ENCODE measurements around the gene MST1. TPM values are rescaled to one million over a fixed set of nuclear protein-coding genes. Genes with fewer than 3 reads are reported as not detected.

The MST1 gene
- total RNA-seq (7.0 TPM), polyA plus RNA-seq (90.3 TPM)
- long read RNA-seq, donor 1: 0 reads
- long read RNA-seq, donor 2, partial matches to known transcripts: 0 of 1 reads
- long read RNA-seq, donor 2, other reads (novel, unspliced or antisense): 0 of 1 reads
- long read RNA-seq, donor 3, partial matches to known transcripts: 0 of 1 reads
- long read RNA-seq, donor 3, other reads (novel, unspliced or antisense): 0 of 1 reads
- long read RNA-seq, donor 4: 0 reads
- long read RNA-seq, donor 5, partial matches to known transcripts: 0 of 1 reads
- long read RNA-seq, donor 5, other reads (novel, unspliced or antisense): 0 of 1 reads
- long read RNA-seq, donor 6: 0 reads
- long read RNA-seq, donor 7: 0 reads
- long read RNA-seq, donor 8: 0 reads
- long read RNA-seq, donor 9: 0 reads
- long read RNA-seq, donor 10, partial matches to known transcripts: 0 of 1 reads
- long read RNA-seq, donor 10, other reads (novel, unspliced or antisense): 0 of 1 reads

GRCh38 chr3:49689046-49689907, at the start of gene MST1, which contains the start of gene RNF123:
Gene MST1, minus strand, starts transcription at chr3:49689474. Its CDS starts 783 bp downstream, at chr3:49688691.
Gene RNF123, plus strand, starts transcription at chr3:49689557. Its CDS starts 1,609 bp downstream, at chr3:49691166.
- Histone ChIP-seq H3K27me3 (ENCODE audit: control insufficient read depth in 2 of 2, insufficient read depth in 1 of 2, low read length in 1 of 2) (peaks cover 4 to 39% of the 10 kb centered on the region in 2 donors), H3K4me3 (ENCODE audit: low read length in 2 of 2) (peak within 1 kb of the TSS; percentile 76 to 98), H3K4me1 (ENCODE audit: control insufficient read depth in 2 of 2, insufficient read depth in 2 of 2, low read length in 2 of 2) (peaks cover 7 to 13% of the 10 kb centered on the region in 2 donors), H3K36me3 (ENCODE audit: control insufficient read depth in 2 of 2, insufficient read depth in 2 of 2, low read length in 1 of 2) (peaks cover 3 to 4% of the 10 kb centered on the region in 2 donors), H3K27ac (ENCODE audit: low read depth in 1 of 2, low read length in 1 of 2) (peak within 1 kb of the TSS; percentile 43 to 66), H3K9me3 (ENCODE audit: control insufficient read depth in 2 of 2, insufficient read depth in 1 of 2, low read length in 1 of 2) (no peaks in the 10 kb centered on the region)
- WGBS: 5% methylated on average over 66 of the region's 66 CpGs
- DNase-seq (ENCODE audit: low read depth in 6 of 9, low spot score in 9 of 9): peak; percentile 85 to 96 (median 89)

GRCh38 chr3:49738067-49738713, 48.9 kb upstream of the MST1 start:
- H3K9me3 ChIP-seq (ENCODE audit: control insufficient read depth in 2 of 2, insufficient read depth in 1 of 2, low read length in 1 of 2): no peaks in the 10 kb centered on the region
- WGBS: 98% methylated on average over 11 of the region's 11 CpGs
- no peak overlapping the region for H3K27ac ChIP-seq (ENCODE audit: low read depth in 1 of 2, low read length in 1 of 2)
- no peaks in the 10 kb centered on the region for H3K27me3 ChIP-seq (ENCODE audit: control insufficient read depth in 2 of 2, insufficient read depth in 1 of 2, low read length in 1 of 2)
- DNase-seq (ENCODE audit: low read depth in 6 of 9, low spot score in 9 of 9): no peak
- H3K36me3 ChIP-seq (ENCODE audit: control insufficient read depth in 2 of 2, insufficient read depth in 2 of 2, low read length in 1 of 2): peaks cover 44 to 66% of the 10 kb centered on the region in 2 donors
- H3K4me1 ChIP-seq (ENCODE audit: control insufficient read depth in 2 of 2, insufficient read depth in 2 of 2, low read length in 2 of 2): peaks cover 0 to 3% of the 10 kb centered on the region in 2 donors
- no peak overlapping the region for H3K4me3 ChIP-seq (ENCODE audit: low read length in 2 of 2)

- Histone ChIP-seq H3K9me3 (ENCODE audit: control insufficient read depth in 2 of 2, insufficient read depth in 1 of 2, low read length in 1 of 2) (no peaks in the 10 kb centered on the region), H3K36me3 (ENCODE audit: control insufficient read depth in 2 of 2, insufficient read depth in 2 of 2, low read length in 1 of 2) (peaks cover 51 to 83% of the 10 kb centered on the region in 2 donors), H3K27ac (ENCODE audit: low read depth in 1 of 2, low read length in 1 of 2) (no peak overlapping the region), H3K4me3 (ENCODE audit: low read length in 2 of 2) (no peak overlapping the region), H3K27me3 (ENCODE audit: control insufficient read depth in 2 of 2, insufficient read depth in 1 of 2, low read length in 1 of 2) (no peaks in the 10 kb centered on the region), H3K4me1 (ENCODE audit: control insufficient read depth in 2 of 2, insufficient read depth in 2 of 2, low read length in 2 of 2) (peaks cover 0 to 3% of the 10 kb centered on the region in 2 donors)
- WGBS: 97% methylated on average over 6 of the region's 6 CpGs
- DNase-seq (ENCODE audit: low read depth in 6 of 9, low spot score in 9 of 9): no peak
Observed at GRCh38 chr3:49734752-49735151, 45.5 kb upstream of the MST1 start.

- 98% methylated on average over 1 of the region's 1 CpG for WGBS
- Histone ChIP-seq H3K9me3 (ENCODE audit: control insufficient read depth in 2 of 2, insufficient read depth in 1 of 2, low read length in 1 of 2) (no peaks in the 10 kb centered on the region), H3K4me1 (ENCODE audit: control insufficient read depth in 2 of 2, insufficient read depth in 2 of 2, low read length in 2 of 2) (no peaks in the 10 kb centered on the region), H3K27ac (ENCODE audit: low read depth in 1 of 2, low read length in 1 of 2) (no peak overlapping the region), H3K36me3 (ENCODE audit: control insufficient read depth in 2 of 2, insufficient read depth in 2 of 2, low read length in 1 of 2) (peaks cover 49 to 82% of the 10 kb centered on the region in 2 donors), H3K27me3 (ENCODE audit: control insufficient read depth in 2 of 2, insufficient read depth in 1 of 2, low read length in 1 of 2) (no peaks in the 10 kb centered on the region), H3K4me3 (ENCODE audit: low read length in 2 of 2) (no peak overlapping the region)
- no peak for DNase-seq (ENCODE audit: low read depth in 6 of 9, low spot score in 9 of 9)
Observed at GRCh38 chr3:49733551-49733950, 44.3 kb upstream of the MST1 start.

GRCh38 chr3:49732597-49732996, 43.3 kb upstream of the MST1 start:
- H3K27ac ChIP-seq (ENCODE audit: low read depth in 1 of 2, low read length in 1 of 2): peak overlapping the region in 1 of 2 donors; percentile 36
- no peaks in the 10 kb centered on the region for H3K9me3 ChIP-seq (ENCODE audit: control insufficient read depth in 2 of 2, insufficient read depth in 1 of 2, low read length in 1 of 2)
- DNase-seq (ENCODE audit: low read depth in 6 of 9, low spot score in 9 of 9): no peak
- H3K36me3 ChIP-seq (ENCODE audit: control insufficient read depth in 2 of 2, insufficient read depth in 2 of 2, low read length in 1 of 2): peaks cover 45 to 79% of the 10 kb centered on the region in 2 donors
- no peaks in the 10 kb centered on the region for H3K4me1 ChIP-seq (ENCODE audit: control insufficient read depth in 2 of 2, insufficient read depth in 2 of 2, low read length in 2 of 2)
- H3K4me3 ChIP-seq (ENCODE audit: low read length in 2 of 2): no peak overlapping the region
- 98% methylated on average over 11 of the region's 11 CpGs for WGBS
- no peaks in the 10 kb centered on the region for H3K27me3 ChIP-seq (ENCODE audit: control insufficient read depth in 2 of 2, insufficient read depth in 1 of 2, low read length in 1 of 2)

- no peak for DNase-seq (ENCODE audit: low read depth in 6 of 9, low spot score in 9 of 9)
- Histone ChIP-seq H3K27ac (ENCODE audit: low read depth in 1 of 2, low read length in 1 of 2) (no peak overlapping the region), H3K4me1 (ENCODE audit: control insufficient read depth in 2 of 2, insufficient read depth in 2 of 2, low read length in 2 of 2) (peaks cover 0 to 1% of the 10 kb centered on the region in 2 donors), H3K27me3 (ENCODE audit: control insufficient read depth in 2 of 2, insufficient read depth in 1 of 2, low read length in 1 of 2) (no peaks in the 10 kb centered on the region), H3K9me3 (ENCODE audit: control insufficient read depth in 2 of 2, insufficient read depth in 1 of 2, low read length in 1 of 2) (no peaks in the 10 kb centered on the region), H3K4me3 (ENCODE audit: low read length in 2 of 2) (no peak overlapping the region), H3K36me3 (ENCODE audit: control insufficient read depth in 2 of 2, insufficient read depth in 2 of 2, low read length in 1 of 2) (peaks cover 52 to 81% of the 10 kb centered on the region in 2 donors)
- WGBS: over 99% methylated on average over 4 of the region's 4 CpGs
Observed at GRCh38 chr3:49729966-49730609, 40.8 kb upstream of the MST1 start.

GRCh38 chr3:49727924-49728361, 38.7 kb upstream of the MST1 start:
- Histone ChIP-seq H3K27ac (ENCODE audit: low read depth in 1 of 2, low read length in 1 of 2) (no peak overlapping the region), H3K9me3 (ENCODE audit: control insufficient read depth in 2 of 2, insufficient read depth in 1 of 2, low read length in 1 of 2) (no peaks in the 10 kb centered on the region), H3K36me3 (ENCODE audit: control insufficient read depth in 2 of 2, insufficient read depth in 2 of 2, low read length in 1 of 2) (peaks cover 44 to 67% of the 10 kb centered on the region in 2 donors), H3K4me1 (ENCODE audit: control insufficient read depth in 2 of 2, insufficient read depth in 2 of 2, low read length in 2 of 2) (peaks cover 9 to 16% of the 10 kb centered on the region in 2 donors), H3K4me3 (ENCODE audit: low read length in 2 of 2) (no peak overlapping the region), H3K27me3 (ENCODE audit: control insufficient read depth in 2 of 2, insufficient read depth in 1 of 2, low read length in 1 of 2) (no peaks in the 10 kb centered on the region)
- WGBS: 98% methylated on average over 15 of the region's 15 CpGs
- no peak for DNase-seq (ENCODE audit: low read depth in 6 of 9, low spot score in 9 of 9)

GRCh38 chr3:49727154-49727923, 38.1 kb upstream of the MST1 start:
- peaks cover 40 to 67% of the 10 kb centered on the region in 2 donors for H3K36me3 ChIP-seq (ENCODE audit: control insufficient read depth in 2 of 2, insufficient read depth in 2 of 2, low read length in 1 of 2)
- DNase-seq (ENCODE audit: low read depth in 6 of 9, low spot score in 9 of 9): no peak
- peaks cover 11 to 22% of the 10 kb centered on the region in 2 donors for H3K4me1 ChIP-seq (ENCODE audit: control insufficient read depth in 2 of 2, insufficient read depth in 2 of 2, low read length in 2 of 2)
- WGBS: 96% methylated on average over 19 of the region's 19 CpGs
- H3K9me3 ChIP-seq (ENCODE audit: control insufficient read depth in 2 of 2, insufficient read depth in 1 of 2, low read length in 1 of 2): no peaks in the 10 kb centered on the region
- no peak overlapping the region for H3K27ac ChIP-seq (ENCODE audit: low read depth in 1 of 2, low read length in 1 of 2)
- H3K27me3 ChIP-seq (ENCODE audit: control insufficient read depth in 2 of 2, insufficient read depth in 1 of 2, low read length in 1 of 2): no peaks in the 10 kb centered on the region
- no peak overlapping the region for H3K4me3 ChIP-seq (ENCODE audit: low read length in 2 of 2)
